ENCODE results near the gene ARHGAP20.

Gene ARHGAP20

DNA sequence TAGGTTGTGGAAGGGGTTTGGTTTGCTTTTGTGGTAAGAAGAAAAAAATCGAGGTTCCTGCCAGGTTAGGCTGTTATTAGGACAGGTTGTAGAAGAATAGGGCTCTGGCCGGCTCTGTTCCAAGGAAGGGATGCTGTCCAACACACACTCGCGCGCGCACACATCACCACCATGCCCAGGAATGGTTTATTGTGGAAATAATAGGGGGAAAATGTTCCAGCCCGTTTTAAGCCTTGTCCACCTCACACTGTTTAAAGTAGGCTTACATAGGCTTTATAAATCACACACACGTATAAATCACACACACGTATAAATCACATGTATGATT lies 1.2 kb upstream of the ARHGAP20 start (continued):
- TF ChIP-seq, protein P1, sequence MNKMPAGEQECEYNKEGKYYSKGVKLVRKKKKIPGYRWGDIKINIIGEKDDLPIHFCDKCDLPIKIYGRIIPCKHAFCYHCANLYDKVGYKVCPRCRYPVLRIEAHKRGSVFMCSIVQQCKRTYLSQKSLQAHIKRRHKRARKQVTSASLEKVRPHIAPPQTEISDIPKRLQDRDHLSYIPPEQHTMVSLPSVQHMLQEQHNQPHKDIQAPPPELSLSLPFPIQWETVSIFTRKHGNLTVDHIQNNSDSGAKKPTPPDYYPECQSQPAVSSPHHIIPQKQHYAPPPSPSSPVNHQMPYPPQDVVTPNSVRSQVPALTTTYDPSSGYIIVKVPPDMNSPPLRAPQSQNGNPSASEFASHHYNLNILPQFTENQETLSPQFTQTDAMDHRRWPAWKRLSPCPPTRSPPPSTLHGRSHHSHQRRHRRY (tag by site-specific recombination; IDR thresholded peaks at IDR 0.05): no peak

DNA sequence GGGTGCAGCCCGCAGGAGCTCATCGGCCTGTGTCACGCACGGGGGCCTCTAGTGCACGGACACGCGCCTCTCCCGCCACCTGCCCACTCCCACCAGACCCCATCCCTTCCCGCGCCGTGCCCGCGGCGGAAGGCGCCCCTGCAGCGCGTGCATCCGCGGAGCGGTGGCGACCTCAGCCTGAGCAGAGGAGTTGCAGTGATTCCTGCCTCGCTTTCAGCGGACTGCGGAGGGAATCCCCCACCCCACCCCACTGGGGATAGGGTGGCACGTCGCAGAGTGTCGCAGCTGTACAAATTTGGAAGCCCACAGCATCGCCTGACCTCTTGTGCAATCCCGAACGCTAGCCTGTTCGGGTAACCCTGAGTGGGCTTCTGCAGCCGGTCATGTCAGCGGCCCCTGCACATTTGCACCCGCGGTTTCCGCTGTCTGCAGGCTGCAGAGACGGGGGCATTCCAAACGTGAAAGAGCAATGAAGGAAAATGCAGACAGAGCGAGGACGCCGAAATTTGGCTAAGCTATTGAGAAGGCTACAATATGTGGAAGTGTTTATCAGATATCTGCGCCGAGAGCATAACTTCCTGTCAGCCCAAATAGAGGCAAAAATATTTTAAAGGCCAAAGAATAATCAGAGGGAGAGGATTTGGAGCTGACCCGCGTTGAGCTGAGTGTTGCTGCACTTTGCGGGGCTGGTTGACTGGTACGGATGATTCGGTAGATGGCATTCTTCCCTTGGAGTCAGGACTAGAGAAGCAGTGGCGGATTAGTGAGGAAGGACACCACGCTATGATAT lies 617 bp upstream of the ARHGAP20 start:
- H3K9me3 ChIP-seq (ENCODE audit: control insufficient read depth, insufficient read depth, low read depth, low read length): no peaks in the 10 kb centered on the region
- H3K4me3 ChIP-seq (ENCODE audit: low read depth, low read length): peak overlapping the region; percentile 76
- ChIA-PET CTCF (interaction anchor here (0.6 to 1.2 kb wide), 2 partner anchors 54 to 1054 kb away, joined by 3 read pairs; no protein-coding TSS in a partner anchor), POLR2A (interaction anchor here (0.6 kb wide), 2 partner anchors 251 to 266 kb away, joined by 3 to 5 read pairs; no protein-coding TSS in a partner anchor)
- no peaks in the 10 kb centered on the region for H3K4me1 ChIP-seq (ENCODE audit: control insufficient read depth, insufficient read depth, low read length)
- H3K27ac ChIP-seq (ENCODE audit: extremely low read depth, low read depth, low read length): peak overlapping the region; percentile 50; the same call in 1 of the 2 replicates
- H3K36me3 ChIP-seq (ENCODE audit: control insufficient read depth in 2 of 2, insufficient read depth in 1 of 2, low read length in 2 of 2): no peaks in the 10 kb centered on the region
- TF ChIP-seq ZIC2 (tag by site-specific recombination; IDR thresholded peaks at IDR 0.05) (peak; percentile 69), KLF8 (tag by site-specific recombination; IDR thresholded peaks at IDR 0.05) (no peak), ZFHX2 (tag by site-specific recombination; conservative IDR thresholded peaks at IDR 0.05) (peak; percentile 85), ZNF623 (tag by site-specific recombination; IDR thresholded peaks at IDR 0.05) (no peak; the same call in 1 of the 2 replicates), TRIM28 (IDR thresholded peaks at IDR 0.05; ENCODE audit: borderline replicate concordance, low read length) (0 out of 2 replicates have a peak, but pooled peaks have one; percentile 35), GLIS1 (tag by site-specific recombination; IDR thresholded peaks at IDR 0.05) (peak; percentile 37; the same call in 1 of the 2 replicates), ZNF324 (tag by site-specific recombination; IDR thresholded peaks at IDR 0.05) (no peak), ZNF658 (tag by site-specific recombination; IDR thresholded peaks at IDR 0.05) (no peak), SP7 (tag by site-specific recombination; IDR thresholded peaks at IDR 0.05) (peak; percentile 49), ZNF501 (tag by site-specific recombination; IDR thresholded peaks at IDR 0.05) (peak; percentile 21; the same call in 1 of the 2 replicates), SP3 (tag by site-specific recombination; IDR thresholded peaks at IDR 0.05) (no peak), ZFP69B (tag by site-specific recombination; IDR thresholded peaks at IDR 0.05) (peak; percentile 22; the same call in 1 of the 2 replicates), ZNF10 (tag by site-specific recombination; IDR thresholded peaks at IDR 0.05) (no peak), ZNF677 (tag by site-specific recombination; IDR thresholded peaks at IDR 0.05) (no peak), ZNF335 (tag by site-specific recombination; conservative IDR thresholded peaks at IDR 0.05) (peak; percentile 83), ZNF202 (tag by site-specific recombination; IDR thresholded peaks at IDR 0.05; ENCODE audit: borderline replicate concordance) (no peak), ZSCAN23 (tag by site-specific recombination; IDR thresholded peaks at IDR 0.05) (no peak), BCL11B (tag by site-specific recombination; IDR thresholded peaks at IDR 0.05; ENCODE audit: low read depth) (no peak), ZEB2 (tag by site-specific recombination; IDR thresholded peaks at IDR 0.05) (0 out of 2 replicates have a peak, but pooled peaks have one; percentile 29)
- TF ChIP-seq, protein P2, sequence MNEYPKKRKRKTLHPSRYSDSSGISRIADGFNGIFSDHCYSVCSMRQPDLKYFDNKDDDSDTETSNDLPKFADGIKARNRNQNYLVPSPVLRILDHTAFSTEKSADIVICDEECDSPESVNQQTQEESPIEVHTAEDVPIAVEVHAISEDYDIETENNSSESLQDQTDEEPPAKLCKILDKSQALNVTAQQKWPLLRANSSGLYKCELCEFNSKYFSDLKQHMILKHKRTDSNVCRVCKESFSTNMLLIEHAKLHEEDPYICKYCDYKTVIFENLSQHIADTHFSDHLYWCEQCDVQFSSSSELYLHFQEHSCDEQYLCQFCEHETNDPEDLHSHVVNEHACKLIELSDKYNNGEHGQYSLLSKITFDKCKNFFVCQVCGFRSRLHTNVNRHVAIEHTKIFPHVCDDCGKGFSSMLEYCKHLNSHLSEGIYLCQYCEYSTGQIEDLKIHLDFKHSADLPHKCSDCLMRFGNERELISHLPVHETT (tag by site-specific recombination; IDR thresholded peaks at IDR 0.05): no peak
- TF ChIP-seq, protein P3, sequence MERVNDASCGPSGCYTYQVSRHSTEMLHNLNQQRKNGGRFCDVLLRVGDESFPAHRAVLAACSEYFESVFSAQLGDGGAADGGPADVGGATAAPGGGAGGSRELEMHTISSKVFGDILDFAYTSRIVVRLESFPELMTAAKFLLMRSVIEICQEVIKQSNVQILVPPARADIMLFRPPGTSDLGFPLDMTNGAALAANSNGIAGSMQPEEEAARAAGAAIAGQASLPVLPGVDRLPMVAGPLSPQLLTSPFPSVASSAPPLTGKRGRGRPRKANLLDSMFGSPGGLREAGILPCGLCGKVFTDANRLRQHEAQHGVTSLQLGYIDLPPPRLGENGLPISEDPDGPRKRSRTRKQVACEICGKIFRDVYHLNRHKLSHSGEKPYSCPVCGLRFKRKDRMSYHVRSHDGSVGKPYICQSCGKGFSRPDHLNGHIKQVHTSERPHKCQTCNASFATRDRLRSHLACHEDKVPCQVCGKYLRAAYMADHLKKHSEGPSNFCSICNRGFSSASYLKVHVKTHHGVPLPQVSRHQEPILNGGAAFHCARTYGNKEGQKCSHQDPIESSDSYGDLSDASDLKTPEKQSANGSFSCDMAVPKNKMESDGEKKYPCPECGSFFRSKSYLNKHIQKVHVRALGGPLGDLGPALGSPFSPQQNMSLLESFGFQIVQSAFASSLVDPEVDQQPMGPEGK (tag by site-specific recombination; IDR thresholded peaks at IDR 0.05): peak; percentile 21
- TF ChIP-seq, protein P4, sequence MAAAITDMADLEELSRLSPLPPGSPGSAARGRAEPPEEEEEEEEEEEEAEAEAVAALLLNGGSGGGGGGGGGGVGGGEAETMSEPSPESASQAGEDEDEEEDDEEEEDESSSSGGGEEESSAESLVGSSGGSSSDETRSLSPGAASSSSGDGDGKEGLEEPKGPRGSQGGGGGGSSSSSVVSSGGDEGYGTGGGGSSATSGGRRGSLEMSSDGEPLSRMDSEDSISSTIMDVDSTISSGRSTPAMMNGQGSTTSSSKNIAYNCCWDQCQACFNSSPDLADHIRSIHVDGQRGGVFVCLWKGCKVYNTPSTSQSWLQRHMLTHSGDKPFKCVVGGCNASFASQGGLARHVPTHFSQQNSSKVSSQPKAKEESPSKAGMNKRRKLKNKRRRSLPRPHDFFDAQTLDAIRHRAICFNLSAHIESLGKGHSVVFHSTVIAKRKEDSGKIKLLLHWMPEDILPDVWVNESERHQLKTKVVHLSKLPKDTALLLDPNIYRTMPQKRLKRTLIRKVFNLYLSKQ (tag by site-specific recombination; IDR thresholded peaks at IDR 0.05; ENCODE audit: borderline replicate concordance): no peak
- TF ChIP-seq, protein P5, sequence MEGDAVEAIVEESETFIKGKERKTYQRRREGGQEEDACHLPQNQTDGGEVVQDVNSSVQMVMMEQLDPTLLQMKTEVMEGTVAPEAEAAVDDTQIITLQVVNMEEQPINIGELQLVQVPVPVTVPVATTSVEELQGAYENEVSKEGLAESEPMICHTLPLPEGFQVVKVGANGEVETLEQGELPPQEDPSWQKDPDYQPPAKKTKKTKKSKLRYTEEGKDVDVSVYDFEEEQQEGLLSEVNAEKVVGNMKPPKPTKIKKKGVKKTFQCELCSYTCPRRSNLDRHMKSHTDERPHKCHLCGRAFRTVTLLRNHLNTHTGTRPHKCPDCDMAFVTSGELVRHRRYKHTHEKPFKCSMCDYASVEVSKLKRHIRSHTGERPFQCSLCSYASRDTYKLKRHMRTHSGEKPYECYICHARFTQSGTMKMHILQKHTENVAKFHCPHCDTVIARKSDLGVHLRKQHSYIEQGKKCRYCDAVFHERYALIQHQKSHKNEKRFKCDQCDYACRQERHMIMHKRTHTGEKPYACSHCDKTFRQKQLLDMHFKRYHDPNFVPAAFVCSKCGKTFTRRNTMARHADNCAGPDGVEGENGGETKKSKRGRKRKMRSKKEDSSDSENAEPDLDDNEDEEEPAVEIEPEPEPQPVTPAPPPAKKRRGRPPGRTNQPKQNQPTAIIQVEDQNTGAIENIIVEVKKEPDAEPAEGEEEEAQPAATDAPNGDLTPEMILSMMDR (tag by site-specific recombination; IDR thresholded peaks at IDR 0.05): peak; percentile 32; the same call in 1 of the 2 replicates
- TF ChIP-seq, protein P6, sequence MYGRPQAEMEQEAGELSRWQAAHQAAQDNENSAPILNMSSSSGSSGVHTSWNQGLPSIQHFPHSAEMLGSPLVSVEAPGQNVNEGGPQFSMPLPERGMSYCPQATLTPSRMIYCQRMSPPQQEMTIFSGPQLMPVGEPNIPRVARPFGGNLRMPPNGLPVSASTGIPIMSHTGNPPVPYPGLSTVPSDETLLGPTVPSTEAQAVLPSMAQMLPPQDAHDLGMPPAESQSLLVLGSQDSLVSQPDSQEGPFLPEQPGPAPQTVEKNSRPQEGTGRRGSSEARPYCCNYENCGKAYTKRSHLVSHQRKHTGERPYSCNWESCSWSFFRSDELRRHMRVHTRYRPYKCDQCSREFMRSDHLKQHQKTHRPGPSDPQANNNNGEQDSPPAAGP (tag by site-specific recombination; IDR thresholded peaks at IDR 0.05): 0 out of 2 replicates have a peak, but pooled peaks have one; percentile 23
- TF ChIP-seq, protein P7, sequence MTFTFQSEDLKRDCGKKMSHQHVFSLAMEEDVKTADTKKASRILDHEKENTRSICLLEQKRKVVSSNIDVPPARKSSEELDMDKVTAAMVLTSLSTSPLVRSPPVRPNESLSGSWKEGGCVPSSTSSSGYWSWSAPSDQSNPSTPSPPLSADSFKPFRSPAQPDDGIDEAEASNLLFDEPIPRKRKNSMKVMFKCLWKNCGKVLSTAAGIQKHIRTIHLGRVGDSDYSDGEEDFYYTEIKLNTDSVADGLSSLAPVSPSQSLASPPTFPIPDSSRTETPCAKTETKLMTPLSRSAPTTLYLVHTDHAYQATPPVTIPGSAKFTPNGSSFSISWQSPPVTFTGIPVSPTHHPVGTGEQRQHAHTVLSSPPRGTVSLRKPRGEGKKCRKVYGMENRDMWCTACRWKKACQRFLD (tag by site-specific recombination; IDR thresholded peaks at IDR 0.05): no peak
